RKO (cell line): ENCODE results near the gene FBLIM1.

ENCODE experiments used
- DNase-seq: peaks from one replicate; pipeline ENCODE4 v3.0.0-alpha.2; 2016; ENCODE audit warnings: low spot score

FBLIM1 gene

GRCh38 chr1:15748690-15749398 is 9.8 kb upstream of the FBLIM1 start:
- no peak for DNase-seq

- DNase-seq, result no peak
Observed at GRCh38 chr1:15749399-15750291, 8.9 kb upstream of the FBLIM1 start.

GRCh38 chr1:15750924-15751323 is 7.7 kb upstream of the FBLIM1 start:
- no peak for DNase-seq

GRCh38 chr1:15751717-15752116 is 6.9 kb upstream of the FBLIM1 start:
- no peak for DNase-seq

- no peak for DNase-seq
Observed at GRCh38 chr1:15753776-15754175, 4.8 kb upstream of the FBLIM1 start.

- DNase-seq, result no peak
Observed at GRCh38 chr1:15755021-15755645, 3.5 kb upstream of the FBLIM1 start.

GRCh38 chr1:15755646-15756040 is 3.0 kb upstream of the FBLIM1 start:
- DNase-seq, result no peak

- DNase-seq, result peak; percentile 28
Observed at GRCh38 chr1:15756143-15757015, 2.2 kb upstream of the FBLIM1 start.

GRCh38 chr1:15757016-15757543 is 1.5 kb upstream of the FBLIM1 start:
- no peak for DNase-seq

GRCh38 chr1:15757575-15758342 is 836 bp upstream of the FBLIM1 start:
- DNase-seq, result no peak

GRCh38 chr1:15758953-15759661 is 512 bp downstream of the FBLIM1 start:
- no peak for DNase-seq

- peak; percentile 38 for DNase-seq
Observed at GRCh38 chr1:15760520-15761211, 2.1 kb downstream of the FBLIM1 start.

GRCh38 chr1:15761366-15762128 is 3.0 kb downstream of the FBLIM1 start:
- no peak for DNase-seq

GRCh38 chr1:15762546-15762945 is 4.0 kb downstream of the FBLIM1 start:
- DNase-seq, result peak; percentile 34

GRCh38 chr1:15764269-15764764 is 5.7 kb downstream of the FBLIM1 start:
- no peak for DNase-seq

GRCh38 chr1:15764890-15765289 is 6.3 kb downstream of the FBLIM1 start:
- no peak for DNase-seq

- peak; percentile 93 for DNase-seq
Observed at GRCh38 chr1:15765495-15766194, 7.0 kb downstream of the FBLIM1 start.

- DNase-seq, result no peak
Observed at GRCh38 chr1:15767941-15768340, 9.3 kb downstream of the FBLIM1 start.
